Measurements from ENCODE around the gene TMEM238L.

DNA sequence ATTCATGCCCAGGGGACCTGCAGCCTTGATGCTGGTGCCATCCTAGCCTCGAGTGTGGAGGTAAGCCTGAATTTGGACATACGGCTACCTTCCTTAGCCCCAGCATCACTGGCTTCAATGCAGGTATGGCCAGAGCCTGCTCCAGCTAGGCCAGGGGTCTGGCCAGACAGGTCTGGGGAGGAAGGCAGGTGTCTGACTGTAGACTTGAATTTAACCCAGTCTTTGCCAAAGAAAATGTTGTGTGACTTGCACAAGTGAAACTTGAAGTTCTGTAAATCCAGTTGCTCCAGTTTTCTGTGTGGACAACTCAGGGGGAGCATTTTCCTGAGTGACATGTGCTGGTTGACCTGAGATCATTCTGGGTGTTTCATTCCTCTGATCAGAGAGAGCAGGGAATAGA lies 32.8 kb downstream of the TMEM238L start:
- no peak for TF ChIP-seq PHB2 (IDR thresholded peaks at IDR 0.05; ENCODE audit: low read depth)
- no peak for TF ChIP-seq RBM22 (IDR thresholded peaks at IDR 0.05; ENCODE audit: low read depth, low read length, poor library complexity, severe bottlenecking)
- TF ChIP-seq EZH2 (IDR thresholded peaks at IDR 0.05; ENCODE audit: borderline replicate concordance, low read depth, low read length), result no peak

Data from K562 (cell line).